Measurements from ENCODE around the gene TYMS.

Gene TYMS

GRCh38 chr18:657311-658000 is at the start of gene TYMS:
Gene TYMS (plus strand): TSS chr18:657653. CDS start chr18:657743, 90 bp downstream.
- Mint-ChIP-seq H3K4me1 (peaks cover 48% of the 10 kb centered on the region), H3K4me3 (peak within 1 kb of the TSS; percentile 93), H3K36me3 (peaks cover 47% of the 10 kb centered on the region), H3K9me3 (peaks cover 8% of the 10 kb centered on the region), H3K27me3 (peaks cover 5% of the 10 kb centered on the region), H3K27ac (peak within 1 kb of the TSS; percentile 91)
- CTCF ChIA-PET, result interaction anchor here (0.9 to 2.6 kb wide), 8 partner anchors 10 to 173 kb away, joined by 3 to 18 read pairs (median 4); no protein-coding TSS in a partner anchor
- peak; percentile 73 for DNase-seq

- H3K27ac Mint-ChIP-seq, result no peak overlapping the region
- no peaks in the 10 kb centered on the region for H3K9me3 Mint-ChIP-seq
- CTCF ChIA-PET, result interaction anchor here (1.9 kb wide), 1 partner anchor 8 kb away, joined by 6 read pairs; no protein-coding TSS in a partner anchor
Observed at GRCh38 chr18:607930-608329, 49.5 kb upstream of the TYMS start.

GRCh38 chr18:610214-610928 is 47.1 kb upstream of the TYMS start:
- Mint-ChIP-seq H3K36me3 (no peaks in the 10 kb centered on the region), H3K9me3 (no peaks in the 10 kb centered on the region), H3K27me3 (peaks cover 21% of the 10 kb centered on the region), H3K27ac (no peak overlapping the region), H3K4me3 (no peak overlapping the region), H3K4me1 (no peaks in the 10 kb centered on the region)
- CTCF ChIA-PET, result interaction anchor here (1.7 kb wide), 1 partner anchor 13 kb away, joined by 3 read pairs; no protein-coding TSS in a partner anchor
- DNase-seq, result no peak

More at GRCh38 chr18:607930-608329, 49.5 kb upstream of the TYMS start:
- H3K36me3 Mint-ChIP-seq, result no peaks in the 10 kb centered on the region
- peaks cover 21% of the 10 kb centered on the region for H3K27me3 Mint-ChIP-seq
- H3K4me3 Mint-ChIP-seq, result no peak overlapping the region
- DNase-seq, result no peak
- no peaks in the 10 kb centered on the region for H3K4me1 Mint-ChIP-seq

- Mint-ChIP-seq H3K4me3 (no peak overlapping the region), H3K9me3 (no peaks in the 10 kb centered on the region), H3K27ac (no peak overlapping the region), H3K36me3 (no peaks in the 10 kb centered on the region), H3K4me1 (no peaks in the 10 kb centered on the region), H3K27me3 (peaks cover 14% of the 10 kb centered on the region)
- no peak for DNase-seq
- CTCF ChIA-PET, result interaction anchor here (1.7 kb wide), 1 partner anchor 12 kb away, joined by 3 read pairs; no protein-coding TSS in a partner anchor
Observed at GRCh38 chr18:612156-612555, 45.3 kb upstream of the TYMS start.

- Mint-ChIP-seq H3K4me3 (no peak overlapping the region), H3K9me3 (no peaks in the 10 kb centered on the region), H3K4me1 (no peaks in the 10 kb centered on the region), H3K27me3 (peaks cover 18% of the 10 kb centered on the region), H3K36me3 (no peaks in the 10 kb centered on the region), H3K27ac (no peak overlapping the region)
- CTCF ChIA-PET, result interaction anchor here (1.3 to 1.4 kb wide), 2 partner anchors 11 to 217 kb away, joined by 4 to 5 read pairs; no protein-coding TSS in a partner anchor
- DNase-seq, result no peak
Observed at GRCh38 chr18:614193-614592, 43.3 kb upstream of the TYMS start.

GRCh38 chr18:615092-615521 is 42.3 kb upstream of the TYMS start:
- H3K9me3 Mint-ChIP-seq, result no peaks in the 10 kb centered on the region
- no peaks in the 10 kb centered on the region for H3K36me3 Mint-ChIP-seq
- H3K27me3 Mint-ChIP-seq, result peaks cover 26% of the 10 kb centered on the region
- no peak overlapping the region for H3K4me3 Mint-ChIP-seq
- CTCF ChIA-PET, result interaction anchor here (0.9 to 2.4 kb wide), 7 partner anchors 8 to 225 kb away, joined by 4 to 9 read pairs (median 4); no protein-coding TSS in a partner anchor
- no peak overlapping the region for H3K27ac Mint-ChIP-seq
- H3K4me1 Mint-ChIP-seq, result no peaks in the 10 kb centered on the region
- DNase-seq, result no peak

GRCh38 chr18:615773-616172 is 41.7 kb upstream of the TYMS start:
- CTCF ChIA-PET, result interaction anchor here (0.6 to 2.4 kb wide), 8 partner anchors 8 to 335 kb away, joined by 3 to 9 read pairs (median 4); no protein-coding TSS in a partner anchor
- H3K27ac Mint-ChIP-seq, result no peak overlapping the region
- no peaks in the 10 kb centered on the region for H3K4me1 Mint-ChIP-seq
- no peak overlapping the region for H3K4me3 Mint-ChIP-seq
- no peak for DNase-seq
- peaks cover 26% of the 10 kb centered on the region for H3K27me3 Mint-ChIP-seq
- no peaks in the 10 kb centered on the region for H3K9me3 Mint-ChIP-seq
- H3K36me3 Mint-ChIP-seq, result no peaks in the 10 kb centered on the region

GRCh38 chr18:616380-616995 is 41.0 kb upstream of the TYMS start:
- no peak overlapping the region for H3K4me3 Mint-ChIP-seq
- H3K4me1 Mint-ChIP-seq, result no peaks in the 10 kb centered on the region
- DNase-seq, result no peak
- CTCF ChIA-PET, result interaction anchor here (0.7 to 2.4 kb wide), 6 partner anchors 8 to 226 kb away, joined by 3 to 8 read pairs (median 4); no protein-coding TSS in a partner anchor
- H3K36me3 Mint-ChIP-seq, result no peaks in the 10 kb centered on the region
- no peaks in the 10 kb centered on the region for H3K9me3 Mint-ChIP-seq
- H3K27me3 Mint-ChIP-seq, result peaks cover 21% of the 10 kb centered on the region
- H3K27ac Mint-ChIP-seq, result no peak overlapping the region

- no peak for DNase-seq
- Mint-ChIP-seq H3K9me3 (no peaks in the 10 kb centered on the region), H3K4me1 (no peaks in the 10 kb centered on the region), H3K36me3 (no peaks in the 10 kb centered on the region), H3K27me3 (peaks cover 16% of the 10 kb centered on the region), H3K27ac (no peak overlapping the region), H3K4me3 (no peak overlapping the region)
- CTCF ChIA-PET, result interaction anchor here (0.6 to 2.2 kb wide), 8 partner anchors 10 to 222 kb away, joined by 3 to 7 read pairs (median 3); no protein-coding TSS in a partner anchor
Observed at GRCh38 chr18:617970-618504, 39.4 kb upstream of the TYMS start.

GRCh38 chr18:618618-619017 is 38.8 kb upstream of the TYMS start:
- no peak overlapping the region for H3K4me3 Mint-ChIP-seq
- no peaks in the 10 kb centered on the region for H3K36me3 Mint-ChIP-seq
- no peaks in the 10 kb centered on the region for H3K4me1 Mint-ChIP-seq
- H3K9me3 Mint-ChIP-seq, result no peaks in the 10 kb centered on the region
- H3K27ac Mint-ChIP-seq, result no peak overlapping the region
- H3K27me3 Mint-ChIP-seq, result peaks cover 20% of the 10 kb centered on the region
- no peak for DNase-seq
- CTCF ChIA-PET, result interaction anchor here (0.8 to 2.2 kb wide), 6 partner anchors 16 to 221 kb away, joined by 3 to 7 read pairs (median 3); no protein-coding TSS in a partner anchor

GRCh38 chr18:621291-622043 is 36.0 kb upstream of the TYMS start:
- Mint-ChIP-seq H3K4me1 (no peaks in the 10 kb centered on the region), H3K9me3 (no peaks in the 10 kb centered on the region), H3K4me3 (no peak overlapping the region), H3K27me3 (peaks cover 26% of the 10 kb centered on the region), H3K36me3 (no peaks in the 10 kb centered on the region), H3K27ac (no peak overlapping the region)
- DNase-seq, result no peak
- CTCF ChIA-PET, result interaction anchor here (1.2 to 7.3 kb wide), 3 partner anchors 8 to 211 kb away, joined by 4 to 89 read pairs (median 9); partner anchors contain the start of gene ENOSF1

- Mint-ChIP-seq H3K27ac (no peak overlapping the region), H3K27me3 (peaks cover 34% of the 10 kb centered on the region), H3K4me3 (no peak overlapping the region), H3K36me3 (no peaks in the 10 kb centered on the region), H3K9me3 (no peaks in the 10 kb centered on the region), H3K4me1 (no peaks in the 10 kb centered on the region)
- CTCF ChIA-PET, result interaction anchor here (2.3 to 7.3 kb wide), 3 partner anchors 90 to 217 kb away, joined by 9 to 89 read pairs (median 85); partner anchors contain the start of gene ENOSF1
- no peak for DNase-seq
Observed at GRCh38 chr18:622289-622688, 35.2 kb upstream of the TYMS start.

All from activated naive CD4-positive, alpha-beta T cell treated with anti-CD3 and anti-CD28 coated beads, Interleukin-2, amount 10 ng/mL, durations not matched to agents 7 days and 5 days (primary cell).